HepG2 (cell line): ENCODE measurements around the gene PLEKHG5. TPM values are rescaled to one million over a fixed set of nuclear protein-coding genes. Genes with fewer than 3 reads are reported as not detected.
A peak's percentile ranks its signal among the peaks of the same experiment; 100 is the strongest.

Experiments used
- FOXA1 ChIP-seq, 2 experiments: fragments of 450-650 bp in 1 of 2; sonication (generic) in 1 of 2; formaldehyde crosslinking in 1 of 2; IDR thresholded peaks; 2 replicates each; pipeline versions ENCODE4 v1.4.0 to v1.6.1; 2016 to 2020; ENCODE audit warnings: missing genetic modification reagents in 1 of 2
- HOXA7 ChIP-seq: sonication (generic); formaldehyde crosslinking; IDR thresholded peaks from 2 replicates; pipeline ENCODE4 v1.8.1; 2022; ENCODE audit warnings: mild to moderate bottlenecking, missing genetic modification reagents, moderate library complexity
- MAFK ChIP-seq, 2 experiments: IDR thresholded peaks in 1 of 2; conservative IDR thresholded peaks in 1 of 2; 2 replicates each; pipeline ENCODE4 v1.6.1; 2011; ENCODE audit warnings: improper control_type of control experiment in 2 of 2, low read length in 2 of 2
- MAZ ChIP-seq, 2 experiments: sonication (generic) in 1 of 2; formaldehyde crosslinking in 1 of 2; IDR thresholded peaks; 2 replicates each; pipeline versions ENCODE4 v1.5.0 to v1.6.1; 2012 to 2020; ENCODE audit warnings: low read depth in 2 of 2, mild to moderate bottlenecking in 2 of 2, borderline replicate concordance in 1 of 2, improper control_type of control experiment in 1 of 2, low read length in 1 of 2, missing genetic modification reagents in 1 of 2, moderate library complexity in 1 of 2
- NR1H2 ChIP-seq: sonication (generic); formaldehyde crosslinking; IDR thresholded peaks from 2 replicates; pipeline ENCODE4 v1.8.1; 2022; ENCODE audit warnings: low read depth, missing genetic modification reagents, borderline replicate concordance
- NR3C1 ChIP-seq: sonication (generic); formaldehyde crosslinking; IDR thresholded peaks from 2 replicates; pipeline ENCODE4 v1.4.0; 2020; ENCODE audit warnings: missing genetic modification reagents
- PAF1 ChIP-seq: IDR thresholded peaks from 2 replicates; pipeline ENCODE4 v1.6.1; 2016; ENCODE audit warnings: missing genetic modification reagents, missing compliant biosample characterization
- POLR2AphosphoS5 ChIP-seq: IDR thresholded peaks from 2 replicates; pipeline ENCODE4 v1.6.1; 2012; ENCODE audit warnings: low read depth, low read length
- RBM22 ChIP-seq: fragments of 200-400 bp; formaldehyde crosslinking; optimal IDR thresholded peaks from 2 replicates; pipeline ENCODE3; 2017; ENCODE audit warnings: mild to moderate bottlenecking, low read length, moderate library complexity
- RFX1 ChIP-seq: fragments of 450-650 bp; IDR thresholded peaks from 2 replicates; pipeline ENCODE4 v1.6.1; 2017
- RFX3 ChIP-seq: IDR thresholded peaks from 2 replicates; pipeline ENCODE4 v1.6.1; 2016; ENCODE audit warnings: missing biosample characterization, missing genetic modification reagents
- RNF2 ChIP-seq: fragments of 450-650 bp; conservative IDR thresholded peaks from 2 replicates; pipeline ENCODE4 v1.6.1; 2016; ENCODE audit warnings: low read depth
- SSRP1 ChIP-seq: IDR thresholded peaks from 2 replicates; pipeline ENCODE4 v1.6.1; 2016; ENCODE audit warnings: control low read depth
- SYNCRIP ChIP-seq: fragments of 200-400 bp; formaldehyde crosslinking; IDR thresholded peaks from 2 replicates; pipeline ENCODE4 v1.6.1; 2018; ENCODE audit warnings: mild to moderate bottlenecking, low read depth, low read length; ENCODE audit not compliant: insufficient read depth
- YEATS4 ChIP-seq: sonication (generic); formaldehyde crosslinking; IDR thresholded peaks from 2 replicates; pipeline ENCODE4 v1.4.0; 2020; ENCODE audit warnings: missing genetic modification reagents, borderline replicate concordance
- YY1 ChIP-seq: IDR thresholded peaks from 2 replicates; pipeline ENCODE4 v1.6.1; 2011; ENCODE audit warnings: low read length, low read depth, moderate library complexity, mild to moderate bottlenecking; ENCODE audit not compliant: insufficient read depth, insufficient replicate concordance
- ZFP82 ChIP-seq: sonication (generic); formaldehyde crosslinking; IDR thresholded peaks from 2 replicates; pipeline ENCODE4 v1.5.1; 2020; ENCODE audit warnings: mild to moderate bottlenecking, missing genetic modification reagents, borderline replicate concordance
- ZNF160 ChIP-seq: sonication (generic); formaldehyde crosslinking; IDR thresholded peaks from 2 replicates; pipeline ENCODE4 v1.8.0; 2022; ENCODE audit warnings: mild to moderate bottlenecking, inconsistent platforms, missing genetic modification reagents
- ZNF17 ChIP-seq: sonication (generic); formaldehyde crosslinking; IDR thresholded peaks from 2 replicates; pipeline ENCODE4 v1.5.0; 2020; ENCODE audit warnings: mild to moderate bottlenecking, missing genetic modification reagents
- ZNF230 ChIP-seq: sonication (generic); formaldehyde crosslinking; IDR thresholded peaks from 2 replicates; pipeline ENCODE4 v1.4.0; 2020; ENCODE audit warnings: mild to moderate bottlenecking, missing genetic modification reagents
- ZNF33B ChIP-seq: sonication (generic); formaldehyde crosslinking; IDR thresholded peaks from 2 replicates; pipeline ENCODE4 v1.5.1; 2020; ENCODE audit warnings: mild to moderate bottlenecking, missing genetic modification reagents
- ZNF446 ChIP-seq: sonication (generic); formaldehyde crosslinking; IDR thresholded peaks from 2 replicates; pipeline ENCODE4 v1.5.0; 2020; ENCODE audit warnings: mild to moderate bottlenecking, missing genetic modification reagents
- ZNF570 ChIP-seq: sonication (generic); formaldehyde crosslinking; IDR thresholded peaks from 2 replicates; pipeline ENCODE4 v1.4.0; 2020; ENCODE audit warnings: mild to moderate bottlenecking, missing genetic modification reagents, borderline replicate concordance
- ZNF749 ChIP-seq: sonication (generic); formaldehyde crosslinking; IDR thresholded peaks from 2 replicates; pipeline ENCODE4 v1.8.0; 2022; ENCODE audit warnings: mild to moderate bottlenecking, missing genetic modification reagents, moderate library complexity, borderline replicate concordance
- ZNF83 ChIP-seq: sonication (generic); formaldehyde crosslinking; IDR thresholded peaks from 2 replicates; pipeline ENCODE4 v1.4.0; 2020; ENCODE audit warnings: missing genetic modification reagents, mild to moderate bottlenecking, borderline replicate concordance
- polyA plus RNA-seq, 8 experiments: library from polyadenylated mRNA; depleted of rRNA in 3 of 8; stranded (reverse) in 7 of 8; unstranded in 1 of 8; fragments of >200 nt; fragmentation: Illumina TruSeq in 4 of 8; extraction: Trizol in 4 of 8; gene quantifications; 2 replicates each; pipeline versions ENCODE4 v1.2.1 to v1.2.3, GENCODE V29; 2011 to 2016; ENCODE audit warnings: low read depth in 4 of 8, missing spikeins in 1 of 8, mixed read lengths in 1 of 8; ENCODE audit not compliant: insufficient read depth in 1 of 8
- total RNA-seq, 5 experiments: library from RNA; depleted of rRNA; stranded (reverse); fragments of >200 nt; fragmentation: Illumina TruSeq; extraction: Trizol; gene quantifications; 2 replicates each; pipeline ENCODE4 v1.2.3, GENCODE V29; 2016; ENCODE audit warnings: low read depth in 1 of 5
- TF ChIP-seq, protein P1 (sequence below): sonication (generic); formaldehyde crosslinking; IDR thresholded peaks from 2 replicates; pipeline ENCODE4 v1.4.0; 2020; ENCODE audit warnings: mild to moderate bottlenecking, missing genetic modification reagents
- TF ChIP-seq, protein P2 (sequence below): sonication (generic); formaldehyde crosslinking; IDR thresholded peaks from 2 replicates; pipeline ENCODE4 v1.4.0; 2020; ENCODE audit warnings: missing genetic modification reagents
- TF ChIP-seq, protein P3 (sequence below): sonication (generic); formaldehyde crosslinking; IDR thresholded peaks from 2 replicates; pipeline ENCODE4 v1.4.0; 2020; ENCODE audit warnings: low read depth, mild to moderate bottlenecking, missing genetic modification reagents

The PLEKHG5 gene
- total and polyA plus RNA-seq, 2 of the 13 experiments (the other 11 are each of a cell fraction or from before 2014, with no cell fraction given): 1.9 to 3.5 TPM

- no peak for TF ChIP-seq YEATS4
- no peak for TF ChIP-seq NR1H2 (CRISPR knock-in tag)
- no peak for TF ChIP-seq ZNF17 (CRISPR knock-in tag)
- TF ChIP-seq, protein P1, sequence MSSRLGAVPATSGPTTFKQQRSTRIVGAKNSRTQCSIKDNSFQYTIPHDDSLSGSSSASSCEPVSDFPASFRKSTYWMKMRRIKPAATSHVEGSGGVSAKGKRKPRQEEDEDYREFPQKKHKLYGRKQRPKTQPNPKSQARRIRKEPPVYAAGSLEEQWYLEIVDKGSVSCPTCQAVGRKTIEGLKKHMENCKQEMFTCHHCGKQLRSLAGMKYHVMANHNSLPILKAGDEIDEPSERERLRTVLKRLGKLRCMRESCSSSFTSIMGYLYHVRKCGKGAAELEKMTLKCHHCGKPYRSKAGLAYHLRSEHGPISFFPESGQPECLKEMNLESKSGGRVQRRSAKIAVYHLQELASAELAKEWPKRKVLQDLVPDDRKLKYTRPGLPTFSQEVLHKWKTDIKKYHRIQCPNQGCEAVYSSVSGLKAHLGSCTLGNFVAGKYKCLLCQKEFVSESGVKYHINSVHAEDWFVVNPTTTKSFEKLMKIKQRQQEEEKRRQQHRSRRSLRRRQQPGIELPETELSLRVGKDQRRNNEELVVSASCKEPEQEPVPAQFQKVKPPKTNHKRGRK: no peak
- TF ChIP-seq, protein P2, sequence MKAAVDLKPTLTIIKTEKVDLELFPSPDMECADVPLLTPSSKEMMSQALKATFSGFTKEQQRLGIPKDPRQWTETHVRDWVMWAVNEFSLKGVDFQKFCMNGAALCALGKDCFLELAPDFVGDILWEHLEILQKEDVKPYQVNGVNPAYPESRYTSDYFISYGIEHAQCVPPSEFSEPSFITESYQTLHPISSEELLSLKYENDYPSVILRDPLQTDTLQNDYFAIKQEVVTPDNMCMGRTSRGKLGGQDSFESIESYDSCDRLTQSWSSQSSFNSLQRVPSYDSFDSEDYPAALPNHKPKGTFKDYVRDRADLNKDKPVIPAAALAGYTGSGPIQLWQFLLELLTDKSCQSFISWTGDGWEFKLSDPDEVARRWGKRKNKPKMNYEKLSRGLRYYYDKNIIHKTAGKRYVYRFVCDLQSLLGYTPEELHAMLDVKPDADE (CRISPR knock-in tag): no peak
- no peak for TF ChIP-seq ZNF33B
- TF ChIP-seq YY1: no peak
- TF ChIP-seq ZNF230: no peak
- no peak; the same call in 1 of the 2 replicates for TF ChIP-seq POLR2AphosphoS5
- no peak for TF ChIP-seq MAFK (conservative IDR thresholded peaks at IDR 0.05 in 1 of 2, IDR thresholded peaks at IDR 0.05 in 1 of 2; ENCODE audit: low read length in 2 of 2)
- peak; percentile 35; the same call in 1 of the 2 replicates for TF ChIP-seq ZNF160
- no peak for TF ChIP-seq RFX3 (CRISPR knock-in tag)
- TF ChIP-seq, protein P3, sequence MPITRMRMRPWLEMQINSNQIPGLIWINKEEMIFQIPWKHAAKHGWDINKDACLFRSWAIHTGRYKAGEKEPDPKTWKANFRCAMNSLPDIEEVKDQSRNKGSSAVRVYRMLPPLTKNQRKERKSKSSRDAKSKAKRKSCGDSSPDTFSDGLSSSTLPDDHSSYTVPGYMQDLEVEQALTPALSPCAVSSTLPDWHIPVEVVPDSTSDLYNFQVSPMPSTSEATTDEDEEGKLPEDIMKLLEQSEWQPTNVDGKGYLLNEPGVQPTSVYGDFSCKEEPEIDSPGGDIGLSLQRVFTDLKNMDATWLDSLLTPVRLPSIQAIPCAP (CRISPR knock-in tag): no peak
- TF ChIP-seq HOXA7 (CRISPR knock-in tag): no peak
- no peak; the same call in 1 of the 2 replicates for TF ChIP-seq PAF1 (CRISPR knock-in tag)
- TF ChIP-seq ZNF749 (CRISPR knock-in tag): no peak
- TF ChIP-seq RFX1: no peak
- TF ChIP-seq MAZ (IDR thresholded peaks at IDR 0.05; ENCODE audit: borderline replicate concordance, low read depth, low read length): no peak
- TF ChIP-seq MAZ (CRISPR knock-in tag; IDR thresholded peaks at IDR 0.05; ENCODE audit: low read depth): no peak
- TF ChIP-seq SSRP1 (CRISPR knock-in tag): 0 out of 2 replicates have a peak, but pooled peaks have one; percentile 28
- no peak for TF ChIP-seq ZNF570 (CRISPR knock-in tag)
- TF ChIP-seq SYNCRIP: no peak
- TF ChIP-seq RBM22: no peak
- no peak for TF ChIP-seq ZNF446 (CRISPR knock-in tag)
- no peak for TF ChIP-seq RNF2
- TF ChIP-seq ZFP82 (CRISPR knock-in tag): no peak
- no peak for TF ChIP-seq ZNF83 (CRISPR knock-in tag)
- TF ChIP-seq FOXA1 (IDR thresholded peaks at IDR 0.05): no peak
- no peak for TF ChIP-seq FOXA1 (CRISPR knock-in tag; IDR thresholded peaks at IDR 0.05)
- TF ChIP-seq NR3C1: no peak
These were observed 29.7 kb downstream of the PLEKHG5 start (continued) for GRCh38 chr1:6461538-6462411.
